ENCODE measurements around the gene RNF111.

DNA sequence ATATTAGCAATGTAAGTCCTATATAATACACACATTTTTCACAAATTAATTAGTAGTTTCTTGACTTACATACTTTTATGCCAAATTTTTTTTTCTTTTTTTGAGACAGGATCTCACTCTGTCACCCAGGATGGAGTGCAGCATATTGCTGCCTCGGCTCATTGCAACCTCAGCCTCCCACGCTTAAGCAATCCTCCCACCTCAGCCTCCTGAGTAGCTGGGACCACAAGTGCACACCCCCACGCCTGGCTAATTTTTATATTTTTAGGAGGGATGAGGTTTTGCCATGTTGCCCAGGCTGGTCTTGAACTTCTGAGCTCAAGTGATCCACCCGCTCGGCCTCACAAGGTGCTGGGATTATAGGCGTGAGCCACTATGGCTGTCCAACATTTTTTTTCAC, 54.6 kb downstream of the RNF111 start:
- no peak for TF ChIP-seq POLR2AphosphoS5 (IDR thresholded peaks at IDR 0.05)
- TF ChIP-seq, protein P1, sequence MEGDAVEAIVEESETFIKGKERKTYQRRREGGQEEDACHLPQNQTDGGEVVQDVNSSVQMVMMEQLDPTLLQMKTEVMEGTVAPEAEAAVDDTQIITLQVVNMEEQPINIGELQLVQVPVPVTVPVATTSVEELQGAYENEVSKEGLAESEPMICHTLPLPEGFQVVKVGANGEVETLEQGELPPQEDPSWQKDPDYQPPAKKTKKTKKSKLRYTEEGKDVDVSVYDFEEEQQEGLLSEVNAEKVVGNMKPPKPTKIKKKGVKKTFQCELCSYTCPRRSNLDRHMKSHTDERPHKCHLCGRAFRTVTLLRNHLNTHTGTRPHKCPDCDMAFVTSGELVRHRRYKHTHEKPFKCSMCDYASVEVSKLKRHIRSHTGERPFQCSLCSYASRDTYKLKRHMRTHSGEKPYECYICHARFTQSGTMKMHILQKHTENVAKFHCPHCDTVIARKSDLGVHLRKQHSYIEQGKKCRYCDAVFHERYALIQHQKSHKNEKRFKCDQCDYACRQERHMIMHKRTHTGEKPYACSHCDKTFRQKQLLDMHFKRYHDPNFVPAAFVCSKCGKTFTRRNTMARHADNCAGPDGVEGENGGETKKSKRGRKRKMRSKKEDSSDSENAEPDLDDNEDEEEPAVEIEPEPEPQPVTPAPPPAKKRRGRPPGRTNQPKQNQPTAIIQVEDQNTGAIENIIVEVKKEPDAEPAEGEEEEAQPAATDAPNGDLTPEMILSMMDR (IDR thresholded peaks at IDR 0.05) = no peak
- no peak for TF ChIP-seq POLR2A (IDR thresholded peaks at IDR 0.05)
